ENCODE measurements around the gene PTK7. TPM values are rescaled to one million over a fixed set of nuclear protein-coding genes. Genes with fewer than 3 reads are reported as not detected.
A peak's percentile ranks its signal among the peaks of the same experiment; 100 is the strongest.

The PTK7 gene
- total and polyA plus RNA-seq, 8 donors, result 4.0 to 64.9 (median 27.4) TPM

DNA sequence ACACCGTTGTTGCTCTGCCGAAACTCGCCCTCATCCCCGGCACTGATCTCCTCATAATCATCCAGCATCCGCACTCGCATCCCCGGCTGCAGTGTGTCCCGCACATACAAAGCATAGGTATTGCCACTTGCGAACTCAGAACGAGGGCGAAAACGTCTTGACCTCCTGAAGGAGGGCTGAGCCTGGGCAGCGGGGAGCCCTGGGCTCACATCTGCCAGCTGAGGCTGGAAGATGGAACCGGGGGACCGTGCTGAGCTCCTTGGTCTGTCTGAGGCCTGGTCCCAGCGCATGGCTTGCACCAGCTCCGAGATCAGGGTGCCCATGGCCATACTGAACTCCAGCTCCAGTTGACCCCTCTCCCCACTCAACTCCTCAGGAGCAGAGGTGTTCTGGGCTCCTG, 25.1 kb upstream of the PTK7 start:
- no peak for TF ChIP-seq EP300 (IDR thresholded peaks at IDR 0.05)
- TF ChIP-seq, protein P1, sequence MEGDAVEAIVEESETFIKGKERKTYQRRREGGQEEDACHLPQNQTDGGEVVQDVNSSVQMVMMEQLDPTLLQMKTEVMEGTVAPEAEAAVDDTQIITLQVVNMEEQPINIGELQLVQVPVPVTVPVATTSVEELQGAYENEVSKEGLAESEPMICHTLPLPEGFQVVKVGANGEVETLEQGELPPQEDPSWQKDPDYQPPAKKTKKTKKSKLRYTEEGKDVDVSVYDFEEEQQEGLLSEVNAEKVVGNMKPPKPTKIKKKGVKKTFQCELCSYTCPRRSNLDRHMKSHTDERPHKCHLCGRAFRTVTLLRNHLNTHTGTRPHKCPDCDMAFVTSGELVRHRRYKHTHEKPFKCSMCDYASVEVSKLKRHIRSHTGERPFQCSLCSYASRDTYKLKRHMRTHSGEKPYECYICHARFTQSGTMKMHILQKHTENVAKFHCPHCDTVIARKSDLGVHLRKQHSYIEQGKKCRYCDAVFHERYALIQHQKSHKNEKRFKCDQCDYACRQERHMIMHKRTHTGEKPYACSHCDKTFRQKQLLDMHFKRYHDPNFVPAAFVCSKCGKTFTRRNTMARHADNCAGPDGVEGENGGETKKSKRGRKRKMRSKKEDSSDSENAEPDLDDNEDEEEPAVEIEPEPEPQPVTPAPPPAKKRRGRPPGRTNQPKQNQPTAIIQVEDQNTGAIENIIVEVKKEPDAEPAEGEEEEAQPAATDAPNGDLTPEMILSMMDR (IDR thresholded peaks at IDR 0.05), result no peak
- no peak for TF ChIP-seq POLR2A (IDR thresholded peaks at IDR 0.05)
- TF ChIP-seq POLR2AphosphoS5 (IDR thresholded peaks at IDR 0.05), result no peak
- H3K4me1 ChIP-seq, result peaks cover 14 to 36% (median 29%) of the 10 kb centered on the region in 4 donors
- intact Hi-C loops (cut with DNase I; ENCODE audit: low total_unique reads), result no loop called here

DNA sequence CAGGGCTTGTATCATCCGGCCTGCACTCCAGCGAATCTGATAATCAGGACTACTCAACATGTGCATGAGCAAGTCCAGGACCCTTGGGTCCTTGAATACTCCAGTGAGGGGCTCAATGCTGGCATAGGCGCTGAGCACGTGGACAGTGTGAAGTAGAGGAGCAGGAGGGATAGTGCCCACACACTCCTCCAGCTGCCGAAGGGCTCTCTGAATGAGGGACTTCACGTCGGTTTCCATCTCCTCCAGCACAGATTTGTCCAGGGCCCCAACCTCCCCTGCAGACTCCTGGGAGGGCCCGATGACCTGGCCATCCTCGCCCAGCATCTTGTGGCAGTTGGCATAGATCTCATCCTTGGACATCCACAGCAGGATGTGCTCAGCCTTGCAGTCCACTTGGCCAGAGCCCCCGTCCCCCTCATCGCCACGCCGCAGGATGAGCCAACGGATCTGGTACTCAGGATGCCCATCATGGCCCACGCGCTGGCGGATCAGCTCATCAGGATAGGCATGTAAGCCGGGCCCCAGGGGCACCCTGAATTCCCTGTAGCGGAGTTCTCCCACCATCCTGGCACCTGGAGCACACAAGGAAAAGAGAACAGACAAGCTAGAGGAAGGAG, 23.8 kb upstream of the PTK7 start:
- intact Hi-C loops (cut with DNase I; ENCODE audit: low total_unique reads), result no loop called here
- H3K4me1 ChIP-seq, result peaks cover 14 to 37% (median 30%) of the 10 kb centered on the region in 4 donors
- TF ChIP-seq EP300 (IDR thresholded peaks at IDR 0.05) (no peak), POLR2AphosphoS5 (IDR thresholded peaks at IDR 0.05) (no peak), POLR2A (IDR thresholded peaks at IDR 0.05) (no peak)
- TF ChIP-seq, protein P1 (IDR thresholded peaks at IDR 0.05), result no peak
- H3K9me3 ChIP-seq, result no peaks in the 10 kb centered on the region
- WGBS, 5 donors, result 84 to 89% (median 87%) methylated on average over 14 to 19 of the region's 19 CpGs
- H3K4me3 ChIP-seq, result peak overlapping the region in 3 of 4 donors; percentile 59 to 72 (median 68)
- no peak for DNase-seq
- no peaks in the 10 kb centered on the region for H3K27me3 ChIP-seq
- peaks cover 32 to 69% (median 63%) of the 10 kb centered on the region in 4 donors for H3K36me3 ChIP-seq
- H3K27ac ChIP-seq, result peak overlapping the region in 4 of 5 donors; percentile 90 to 96 (median 94)

More for the DNA sequence above, 25.1 kb upstream of the PTK7 start:
- Histone ChIP-seq H3K9me3 (no peaks in the 10 kb centered on the region), H3K27ac (no peak overlapping the region), H3K4me3 (no peak overlapping the region), H3K36me3 (peaks cover 31 to 69% (median 63%) of the 10 kb centered on the region in 4 donors), H3K27me3 (no peaks in the 10 kb centered on the region)
- DNase-seq, result no peak
- WGBS, 5 donors, result 93 to 95% (median 93%) methylated on average over 13 to 17 of the region's 17 CpGs

DNA sequence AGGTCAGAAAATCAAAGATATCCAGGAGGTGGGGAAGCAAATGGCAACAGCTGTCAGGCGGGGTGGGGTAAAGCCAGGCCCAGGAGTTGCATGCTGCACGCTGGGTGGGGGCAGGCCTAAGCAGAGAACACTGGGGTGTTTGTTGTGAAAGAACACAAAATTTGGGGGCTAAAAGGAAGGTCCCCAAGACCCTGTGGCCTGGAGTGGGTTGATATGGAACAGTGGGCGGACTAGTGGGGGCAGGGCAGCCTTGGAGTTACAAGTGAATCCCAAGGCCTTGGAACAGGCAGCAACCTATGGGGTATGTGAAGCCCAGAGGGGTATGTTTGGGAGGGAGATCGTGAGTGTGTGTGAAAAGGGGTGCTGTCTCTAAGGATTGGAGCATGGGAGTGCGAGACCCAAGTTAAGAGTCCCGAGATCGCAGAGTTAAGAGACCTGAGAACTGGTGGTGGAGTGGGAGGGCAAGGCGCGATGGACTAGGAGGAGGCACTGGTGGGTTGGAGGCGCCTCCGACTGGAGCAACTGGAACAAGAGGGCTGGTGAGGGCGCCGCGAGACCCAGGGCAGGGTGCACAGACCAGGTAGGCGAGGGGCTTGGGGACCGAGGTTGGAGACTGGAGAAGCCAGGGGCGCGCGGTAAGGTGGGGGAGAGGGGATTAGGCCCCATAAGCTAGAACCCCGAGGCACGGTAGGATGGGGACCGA, 23.1 kb upstream of the PTK7 start:
- no peaks in the 10 kb centered on the region for H3K9me3 ChIP-seq
- peak overlapping the region; percentile 59 to 72 (median 66) for H3K4me3 ChIP-seq
- H3K27ac ChIP-seq, result peak overlapping the region; percentile 90 to 96 (median 94)
- no peaks in the 10 kb centered on the region for H3K27me3 ChIP-seq
- peak in 1 of 2 donors; percentile 64 for DNase-seq
- H3K36me3 ChIP-seq, result peaks cover 26 to 68% (median 63%) of the 10 kb centered on the region in 4 donors
- intact Hi-C loops (cut with DNase I; ENCODE audit: low total_unique reads), result no loop called here
- H3K4me1 ChIP-seq, result peaks cover 14 to 43% (median 35%) of the 10 kb centered on the region in 4 donors
- WGBS, 5 donors, result 8 to 16% (median 10%) methylated on average over 19 to 22 of the region's 22 CpGs
- TF ChIP-seq POLR2AphosphoS5 (IDR thresholded peaks at IDR 0.05) (no peak), EP300 (IDR thresholded peaks at IDR 0.05) (no peak), POLR2A (IDR thresholded peaks at IDR 0.05) (no peak)
- TF ChIP-seq, protein P1 (IDR thresholded peaks at IDR 0.05), result no peak

DNA sequence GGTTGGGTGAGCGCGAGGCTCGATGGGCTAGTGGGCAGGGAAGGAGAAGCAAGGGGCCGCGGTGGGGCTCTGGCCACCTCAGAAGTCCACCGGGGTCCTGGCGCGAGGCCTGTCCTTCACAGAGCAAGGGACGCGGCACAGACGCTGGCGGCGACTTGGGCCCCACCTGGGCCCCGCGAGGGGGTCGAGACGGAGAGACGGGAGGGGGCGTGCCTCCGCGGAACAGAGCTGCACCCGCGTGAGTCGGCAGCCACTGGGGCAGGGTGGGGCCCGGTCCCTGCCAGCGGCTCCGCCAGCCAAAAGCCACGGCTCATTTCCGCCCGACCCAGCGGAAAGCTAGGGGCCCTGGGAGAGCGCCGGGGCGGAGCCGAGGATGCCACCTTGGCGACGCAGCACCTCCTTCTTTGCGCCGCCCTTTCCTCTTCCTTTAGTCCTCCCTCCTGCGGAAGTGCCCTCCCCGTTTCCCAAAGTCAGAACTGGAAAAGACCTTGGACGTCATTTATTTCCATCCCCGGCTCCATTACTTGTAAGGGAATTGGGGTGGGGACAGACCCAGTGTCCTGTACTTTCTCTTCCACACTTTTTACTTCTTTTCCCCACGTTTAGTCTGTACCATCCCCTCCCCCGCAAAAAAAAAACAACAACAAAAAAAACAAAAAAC, 22.4 kb upstream of the PTK7 start, which contains the start of gene CUL7:
CUL7 (minus strand) TSS at position 307 of the 661 bp plus-strand sequence. CDS start 1,063 bp downstream, outside the sequence.
- no peaks in the 10 kb centered on the region for H3K27me3 ChIP-seq
- intact Hi-C loops (cut with DNase I; ENCODE audit: low total_unique reads), result no loop called here
- WGBS, 5 donors, result 0 to 2% (median 1%) methylated on average over 24 to 45 of the region's 45 CpGs
- H3K27ac ChIP-seq, result peak within 1 kb of the TSS; percentile 90 to 96 (median 94)
- H3K36me3 ChIP-seq, result peaks cover 21 to 62% (median 56%) of the 10 kb centered on the region in 4 donors
- no peaks in the 10 kb centered on the region for H3K9me3 ChIP-seq
- DNase-seq, result peak; percentile 94 to 98
- peak within 1 kb of the TSS; percentile 59 to 72 (median 66) for H3K4me3 ChIP-seq
- peak; percentile 79 to 97 (median 88) for TF ChIP-seq POLR2AphosphoS5 (IDR thresholded peaks at IDR 0.05)
- no peak for TF ChIP-seq EP300 (IDR thresholded peaks at IDR 0.05)
- H3K4me1 ChIP-seq, result peaks cover 19 to 50% (median 42%) of the 10 kb centered on the region in 4 donors
